ENCODE data around the gene PADI1.

Gene PADI1

DNA sequence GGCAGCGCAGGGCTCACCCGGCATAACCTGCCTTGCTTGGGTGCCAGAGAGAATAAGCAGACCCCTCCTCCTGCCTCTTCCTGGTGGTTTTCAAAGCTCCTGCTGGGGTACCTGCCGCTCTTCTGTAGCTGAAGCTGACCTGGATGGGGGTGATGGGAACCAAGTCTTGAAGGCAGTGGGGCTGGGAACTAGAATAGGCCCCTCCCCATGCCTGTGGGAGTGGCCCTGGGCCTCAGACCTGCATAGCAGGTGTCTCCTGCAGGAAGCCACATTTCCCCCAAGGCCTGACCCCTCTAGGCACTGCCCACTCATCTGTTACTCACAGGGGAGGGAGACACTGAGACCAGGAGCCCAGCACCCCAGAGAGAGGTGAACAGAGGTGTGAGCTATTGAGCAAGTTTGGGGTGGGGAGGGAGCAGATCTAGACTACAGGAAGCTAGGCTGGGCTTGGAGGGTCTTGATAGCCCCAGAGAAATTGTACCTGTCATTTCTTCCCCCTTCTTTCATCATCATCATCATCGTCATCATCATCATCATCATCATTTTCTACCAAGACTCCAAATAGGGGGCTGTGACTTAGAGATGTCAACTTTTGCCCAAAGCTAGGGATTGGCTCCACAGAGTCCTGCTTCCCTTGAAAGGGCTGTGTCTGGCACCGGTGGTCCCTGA, 10.1 kb downstream of the PADI1 start:
- no peak for DNase-seq (ENCODE audit: low read depth in 2 of 2, low spot score in 1 of 2)

DNA sequence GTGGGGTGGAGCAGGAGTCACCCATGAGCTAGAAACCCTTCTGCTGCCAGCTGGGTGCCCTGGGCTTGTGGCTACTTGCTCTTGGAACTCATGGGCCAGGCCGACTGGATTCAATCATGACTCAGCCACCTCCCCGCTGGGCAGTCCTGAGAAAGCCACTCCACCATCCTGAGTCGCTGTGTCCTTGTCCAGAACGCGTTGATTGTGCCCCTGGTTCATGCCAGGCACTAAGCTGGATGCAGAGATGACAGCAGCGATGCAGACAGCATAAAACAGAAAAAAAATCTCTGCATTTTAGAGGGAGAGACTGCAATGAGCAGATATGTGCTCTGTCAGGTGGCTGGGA, 10.6 kb downstream of the PADI1 start:
- no peak for DNase-seq (ENCODE audit: low read depth in 2 of 2, low spot score in 1 of 2)

DNA sequence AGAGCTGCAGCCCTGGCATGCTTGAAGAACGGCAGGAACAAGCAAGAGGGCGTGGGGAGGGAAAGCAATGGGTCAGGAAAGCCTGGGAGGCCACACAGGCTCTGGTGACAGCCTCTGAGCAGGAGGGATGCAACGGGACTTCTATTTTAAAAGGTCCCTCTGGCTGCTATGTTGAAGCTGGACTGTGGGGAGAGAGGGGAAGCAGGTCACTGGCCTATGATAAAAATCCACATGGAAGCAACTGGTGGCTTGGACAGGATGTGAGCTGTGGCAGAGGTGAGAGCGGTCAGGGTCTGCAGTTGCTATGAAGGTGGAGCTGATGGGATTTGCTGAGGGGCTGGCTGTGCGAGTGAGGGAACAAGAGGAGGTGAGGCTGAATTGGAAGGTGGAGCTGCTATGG, 11.2 kb downstream of the PADI1 start:
- no peak for DNase-seq (ENCODE audit: low read depth in 2 of 2, low spot score in 1 of 2)

DNA sequence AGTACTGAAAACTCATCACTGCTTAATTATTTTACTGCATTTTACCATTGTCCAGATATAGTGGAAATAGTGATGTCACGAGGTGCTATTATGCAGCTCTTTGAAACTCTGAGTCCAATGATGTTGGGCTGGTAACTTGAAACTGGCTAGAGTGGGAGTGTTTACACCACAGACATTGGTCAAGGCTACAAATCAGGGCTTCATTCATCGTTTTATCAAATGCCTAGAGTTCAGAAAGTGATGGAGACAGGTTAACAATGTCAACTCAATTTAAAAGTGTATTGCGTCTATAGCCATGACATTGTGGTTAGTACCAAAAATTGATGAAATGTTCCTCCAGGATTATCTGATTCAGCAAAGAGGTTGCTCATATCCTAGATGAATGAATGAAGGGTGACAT, 12.7 kb downstream of the PADI1 start:
- DNase-seq (ENCODE audit: low read depth in 2 of 2, low spot score in 1 of 2), result no peak

DNA sequence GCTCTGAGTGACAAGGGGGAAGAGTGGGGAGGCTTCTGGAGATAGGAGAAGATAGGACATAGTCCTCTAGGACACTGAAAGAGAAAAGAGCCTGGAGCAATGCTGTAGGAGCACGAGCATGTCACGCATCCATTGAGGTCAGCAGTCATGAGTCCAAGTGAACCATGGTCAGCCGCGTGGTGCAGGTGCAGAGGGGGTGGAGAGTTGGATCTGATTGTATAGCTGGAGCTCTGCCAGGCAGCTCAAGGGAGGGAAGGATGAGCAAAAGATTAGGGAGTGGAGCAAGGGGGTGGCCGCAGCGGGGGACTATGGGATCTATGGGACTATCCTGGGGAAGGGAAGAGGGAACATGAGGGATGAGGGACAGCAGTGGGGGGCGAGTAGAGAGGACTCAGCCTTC, 14.0 kb downstream of the PADI1 start:
- DNase-seq (ENCODE audit: low read depth in 2 of 2, low spot score in 1 of 2), result no peak

DNA sequence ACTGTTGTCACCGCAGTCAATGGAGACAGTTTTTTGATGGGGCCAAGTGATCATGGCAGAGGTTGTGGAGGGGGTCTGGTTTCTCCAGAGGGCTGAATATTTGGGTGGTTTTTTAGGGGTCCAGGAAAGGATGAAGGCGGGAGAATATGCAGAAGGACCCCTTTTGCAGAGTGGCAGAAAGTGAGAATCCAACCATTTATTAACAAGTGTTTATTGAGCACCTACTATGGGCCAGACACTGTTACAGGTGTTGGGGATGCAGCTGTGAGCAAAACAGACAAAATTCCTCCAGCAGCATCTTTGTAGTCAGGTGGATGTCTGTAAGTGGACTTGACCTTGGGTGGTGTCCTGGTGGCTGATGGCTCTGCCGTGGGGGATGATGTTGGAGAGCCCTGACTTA, 15.4 kb downstream of the PADI1 start:
- DNase-seq (ENCODE audit: low read depth in 2 of 2, low spot score in 1 of 2), result no peak

DNA sequence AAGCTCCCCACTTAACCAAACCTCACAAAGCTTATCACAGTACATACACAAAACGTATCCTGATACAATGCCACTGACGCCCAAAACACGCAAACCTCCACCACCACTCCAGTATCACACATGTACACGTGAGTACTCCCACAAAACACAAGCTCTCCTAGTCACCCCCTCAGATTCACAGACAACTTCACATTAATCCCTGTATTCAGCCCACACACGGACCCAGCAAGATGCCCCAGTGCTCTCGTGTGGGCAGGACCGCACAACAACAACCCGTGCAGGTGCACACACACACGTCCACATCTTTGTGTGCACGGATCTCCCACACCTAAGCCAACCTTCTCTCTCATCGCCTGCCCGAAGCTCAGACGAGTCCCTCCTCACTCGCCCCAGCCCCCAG, 17.6 kb downstream of the PADI1 start:
- no peak for DNase-seq (ENCODE audit: low read depth in 2 of 2, low spot score in 1 of 2)

DNA sequence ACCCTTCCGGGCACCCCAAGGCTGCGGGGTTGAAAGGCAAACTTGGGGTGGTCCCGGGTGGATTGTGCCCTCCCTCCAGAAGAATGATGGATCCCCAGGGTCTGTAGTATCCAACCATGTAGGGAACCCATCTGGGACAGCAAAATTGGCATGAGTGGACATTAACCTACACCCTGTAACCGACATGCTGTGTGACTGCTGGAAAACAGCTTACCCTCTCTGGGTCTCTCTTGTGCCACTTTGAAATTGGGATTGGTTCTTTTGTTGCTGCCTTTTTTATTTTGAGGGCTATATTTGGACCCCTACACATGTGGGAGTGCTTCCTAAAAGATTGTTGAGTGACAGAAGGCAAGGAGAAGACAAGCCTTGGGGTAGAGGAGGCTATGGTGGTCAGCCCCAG, 19.5 kb downstream of the PADI1 start:
- DNase-seq (ENCODE audit: low read depth in 2 of 2, low spot score in 1 of 2), result no peak

DNA sequence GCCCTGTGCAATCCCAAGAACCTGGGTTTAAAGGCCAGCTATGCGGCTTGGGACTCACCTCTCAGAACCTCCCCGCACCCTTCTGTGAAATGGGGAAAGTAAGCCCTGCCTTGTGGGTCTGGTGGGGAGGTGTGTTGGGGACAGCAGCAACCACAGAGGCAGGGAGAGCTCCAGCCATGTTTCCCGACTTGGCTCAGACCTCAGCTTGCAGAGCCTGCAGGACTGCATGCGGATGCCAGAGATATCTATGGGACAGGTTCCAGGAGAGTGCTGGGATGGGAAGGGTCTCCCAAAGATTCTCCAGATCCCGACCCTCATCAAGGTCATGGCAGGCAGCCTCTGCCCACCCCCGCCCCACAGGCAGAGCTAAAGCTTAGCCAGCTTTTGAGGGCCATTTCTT, 20.2 kb downstream of the PADI1 start:
- DNase-seq (ENCODE audit: low read depth in 2 of 2, low spot score in 1 of 2), result no peak

DNA sequence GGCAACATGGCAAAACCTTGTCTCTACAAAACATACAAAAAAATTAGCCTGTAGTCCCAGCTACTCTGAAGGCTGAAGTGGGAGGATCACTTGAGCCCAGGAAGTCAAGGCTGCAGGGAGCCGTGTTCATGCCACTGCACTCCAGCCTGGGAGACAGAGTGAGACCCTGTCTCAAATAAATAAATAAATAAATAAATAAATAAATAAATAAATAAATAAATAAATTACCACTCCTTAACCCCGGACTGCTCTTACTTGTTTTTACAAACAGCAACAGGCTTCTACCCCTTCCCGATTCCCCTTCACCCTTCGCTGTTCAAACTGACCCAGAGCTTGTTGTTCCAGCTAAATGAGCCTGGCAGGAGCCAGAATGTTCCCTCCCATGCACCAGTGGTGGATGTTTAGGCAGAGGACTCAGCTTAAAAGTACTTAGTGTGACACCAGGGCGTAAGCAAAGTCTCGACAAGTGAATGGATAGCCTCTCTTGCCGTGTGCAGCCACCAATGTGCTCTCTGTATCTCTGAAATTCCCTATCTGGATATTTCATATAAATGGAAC, 22.5 kb downstream of the PADI1 start:
- DNase-seq (ENCODE audit: low read depth in 2 of 2, low spot score in 1 of 2), result no peak

DNA sequence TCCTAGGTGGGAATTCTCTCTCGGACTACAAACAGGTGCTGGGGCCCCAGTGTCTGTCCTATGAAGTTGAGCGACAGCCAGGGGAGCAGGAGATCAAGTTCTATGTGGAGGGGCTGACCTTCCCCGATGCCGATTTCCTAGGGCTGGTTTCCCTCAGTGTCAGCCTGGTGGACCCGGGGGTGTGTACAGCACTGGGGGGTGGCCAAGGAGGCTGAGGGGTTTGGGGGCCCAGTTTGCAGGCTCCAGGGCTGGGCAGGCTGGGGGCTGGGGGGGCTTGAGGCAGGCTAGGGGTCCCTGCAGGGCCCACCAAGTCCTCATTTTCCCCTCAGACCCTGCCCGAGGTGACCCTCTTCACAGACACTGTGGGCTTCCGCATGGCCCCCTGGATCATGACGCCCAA, 23.7 kb downstream of the PADI1 start:
- DNase-seq (ENCODE audit: low read depth in 2 of 2, low spot score in 1 of 2), result no peak

DNA sequence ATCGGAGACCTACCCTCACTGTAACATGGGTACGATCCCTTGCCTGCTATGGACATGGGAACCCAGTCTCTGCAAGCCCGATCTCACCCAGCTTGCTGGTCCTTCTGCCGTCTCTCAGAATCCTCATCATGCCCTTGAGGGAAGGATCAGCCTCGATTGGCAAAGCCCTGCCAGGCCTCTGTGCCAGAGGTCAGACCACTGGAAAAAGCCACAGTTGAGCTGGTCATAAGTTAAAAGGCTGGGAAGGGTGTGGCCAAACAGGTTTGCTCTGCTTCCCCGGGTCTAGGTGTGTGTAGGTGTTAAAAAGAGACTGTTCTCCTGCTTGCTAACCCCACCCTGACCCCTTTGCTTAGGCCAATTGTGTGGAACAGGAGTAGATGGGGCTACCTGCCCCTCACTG, 24.5 kb downstream of the PADI1 start:
- no peak for DNase-seq (ENCODE audit: low read depth in 2 of 2, low spot score in 1 of 2)

DNA sequence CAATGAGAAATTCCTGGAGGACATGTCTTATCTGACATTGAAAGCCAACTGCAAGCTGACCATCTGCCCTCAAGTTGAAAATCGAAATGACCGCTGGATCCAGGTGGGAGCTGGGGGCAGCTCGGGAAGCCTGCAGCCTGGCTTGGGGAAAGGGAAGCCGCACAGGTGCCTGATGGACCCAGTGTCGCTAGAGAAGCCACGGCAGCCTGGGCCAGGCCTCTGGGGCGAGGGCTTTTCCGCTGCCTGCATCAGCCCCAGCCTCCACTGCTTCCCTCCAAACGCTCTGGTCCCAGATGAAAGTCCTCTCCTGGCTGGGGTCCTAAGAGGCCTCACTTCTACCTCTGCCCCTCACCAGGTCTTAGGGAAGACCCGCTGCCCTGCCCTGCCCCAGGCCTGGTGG, 25.2 kb downstream of the PADI1 start:
- no peak for DNase-seq (ENCODE audit: low read depth in 2 of 2, low spot score in 1 of 2)

DNA sequence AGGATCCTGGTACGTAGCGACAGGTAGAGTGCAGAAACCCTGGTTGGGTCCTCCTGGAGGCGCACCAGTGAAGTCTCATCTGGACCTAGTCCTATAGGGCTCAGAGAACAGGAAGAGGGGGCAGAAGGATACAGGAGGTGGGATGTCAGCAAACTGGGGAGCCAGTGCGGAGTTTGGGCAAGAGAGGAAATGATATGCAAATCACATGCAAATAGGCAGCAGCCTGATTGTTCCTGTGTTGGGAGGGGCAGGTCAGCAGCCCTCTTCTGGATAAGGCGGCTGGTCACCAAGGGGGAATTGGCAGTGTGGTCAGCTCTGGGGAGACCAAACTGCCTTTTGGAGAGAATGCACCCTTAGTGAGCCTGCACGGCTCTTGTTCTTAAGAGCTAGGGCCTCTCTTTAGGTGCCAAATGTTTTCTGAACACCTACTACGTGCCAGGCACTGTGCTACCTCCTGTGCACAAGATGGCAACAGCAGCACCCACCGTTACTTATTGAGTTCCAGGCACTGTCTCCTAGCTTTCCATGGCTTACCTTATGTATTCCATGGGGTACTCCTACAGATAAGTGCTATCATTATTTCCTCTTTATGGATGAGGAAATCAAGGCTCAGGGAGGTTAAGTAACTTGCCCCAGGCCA, 25.9 kb downstream of the PADI1 start:
- DNase-seq (ENCODE audit: low read depth in 2 of 2, low spot score in 1 of 2), result no peak

DNA sequence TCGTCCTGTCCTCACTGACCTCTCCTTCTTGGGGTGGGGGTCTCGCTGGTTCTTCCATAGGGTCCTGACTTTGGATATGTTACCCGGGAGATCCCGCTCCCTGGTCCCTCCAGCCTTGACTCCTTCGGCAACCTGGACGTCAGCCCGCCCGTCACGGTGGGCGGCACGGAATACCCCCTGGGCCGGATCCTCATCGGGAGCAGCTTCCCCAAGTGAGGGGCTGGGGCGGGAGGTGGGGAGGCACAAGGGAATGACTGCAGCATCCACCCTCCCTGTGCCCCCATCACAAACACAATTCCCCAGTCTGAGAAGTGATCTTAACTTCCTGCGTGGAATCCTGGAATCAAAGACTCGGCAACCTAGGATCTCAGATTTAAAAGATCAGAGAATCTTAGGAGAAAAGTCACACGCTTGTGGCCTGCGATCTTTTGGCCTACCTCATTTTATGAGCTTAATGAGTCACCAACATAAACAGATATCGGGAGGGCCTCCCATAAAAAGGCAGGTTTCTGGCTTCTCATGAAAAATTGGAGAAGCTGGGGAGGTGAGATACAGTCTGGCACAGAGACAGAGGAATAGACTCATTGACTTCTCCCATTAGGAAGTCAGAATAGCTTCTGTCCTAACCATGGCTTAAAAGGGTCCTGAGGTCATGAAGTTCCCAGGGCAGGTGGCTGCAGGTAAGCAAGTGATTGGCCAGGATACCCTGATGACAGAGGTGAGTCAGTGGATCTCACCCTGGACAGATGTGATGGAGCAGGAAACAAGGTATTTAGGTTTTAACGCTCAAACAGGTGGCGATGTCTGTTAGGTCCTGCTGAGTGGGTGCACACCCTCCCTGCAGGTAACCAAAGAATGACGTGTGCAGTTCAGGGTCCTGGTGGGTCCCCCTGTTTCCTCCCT, 28.1 kb downstream of the PADI1 start:
- no peak for DNase-seq (ENCODE audit: low read depth in 2 of 2, low spot score in 1 of 2)

DNA sequence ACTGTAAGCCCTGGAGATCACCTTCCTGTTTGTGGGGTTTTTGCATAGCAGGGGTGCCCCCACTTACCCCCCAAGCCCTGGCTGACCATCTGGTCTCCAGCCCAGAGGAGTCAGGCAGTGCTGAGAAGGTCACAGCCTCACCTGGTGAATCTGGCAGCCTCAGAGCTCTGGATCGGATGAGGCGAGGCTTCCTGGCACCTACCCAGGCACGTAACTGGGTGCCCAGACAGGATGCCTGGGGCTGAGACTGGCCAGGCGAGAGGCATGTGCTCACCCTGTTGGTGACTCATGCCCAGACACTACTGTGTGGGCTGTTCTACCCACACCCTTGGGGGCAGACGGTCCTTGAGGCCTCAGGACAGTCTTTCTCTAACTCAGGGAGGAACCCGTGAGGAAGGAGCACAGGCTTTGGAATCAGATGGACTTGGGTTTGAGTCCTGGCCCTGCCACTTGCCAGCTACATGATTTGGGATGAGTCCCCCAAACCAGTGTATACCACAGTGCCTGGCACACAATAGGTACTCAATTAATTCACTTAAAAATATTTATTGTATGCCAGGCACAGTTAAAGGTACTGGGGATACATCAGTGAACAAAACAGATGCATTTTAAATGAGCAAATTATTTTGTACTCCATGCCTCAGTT, 28.9 kb downstream of the PADI1 start:
- no peak for DNase-seq (ENCODE audit: low read depth in 2 of 2, low spot score in 1 of 2)

DNA sequence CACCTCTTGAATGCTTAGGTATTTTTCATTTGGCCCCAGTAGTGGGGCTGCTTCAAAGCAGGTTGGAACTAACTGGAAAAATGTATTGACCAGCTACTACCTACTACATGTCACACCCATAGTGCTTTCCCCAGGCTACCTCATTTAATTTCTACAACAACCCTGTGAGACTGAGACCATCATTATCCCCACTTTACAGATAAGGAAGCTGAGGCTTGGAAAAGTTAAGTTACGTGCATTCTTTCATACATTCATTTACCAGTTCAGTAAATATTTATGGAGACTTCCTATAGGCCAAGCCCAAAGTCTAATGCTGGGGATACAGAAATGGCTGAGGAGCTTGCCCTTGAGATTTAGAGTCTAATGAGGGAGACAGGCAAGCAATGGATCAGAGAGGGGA, 29.5 kb downstream of the PADI1 start:
- DNase-seq (ENCODE audit: low read depth in 2 of 2, low spot score in 1 of 2), result no peak

DNA sequence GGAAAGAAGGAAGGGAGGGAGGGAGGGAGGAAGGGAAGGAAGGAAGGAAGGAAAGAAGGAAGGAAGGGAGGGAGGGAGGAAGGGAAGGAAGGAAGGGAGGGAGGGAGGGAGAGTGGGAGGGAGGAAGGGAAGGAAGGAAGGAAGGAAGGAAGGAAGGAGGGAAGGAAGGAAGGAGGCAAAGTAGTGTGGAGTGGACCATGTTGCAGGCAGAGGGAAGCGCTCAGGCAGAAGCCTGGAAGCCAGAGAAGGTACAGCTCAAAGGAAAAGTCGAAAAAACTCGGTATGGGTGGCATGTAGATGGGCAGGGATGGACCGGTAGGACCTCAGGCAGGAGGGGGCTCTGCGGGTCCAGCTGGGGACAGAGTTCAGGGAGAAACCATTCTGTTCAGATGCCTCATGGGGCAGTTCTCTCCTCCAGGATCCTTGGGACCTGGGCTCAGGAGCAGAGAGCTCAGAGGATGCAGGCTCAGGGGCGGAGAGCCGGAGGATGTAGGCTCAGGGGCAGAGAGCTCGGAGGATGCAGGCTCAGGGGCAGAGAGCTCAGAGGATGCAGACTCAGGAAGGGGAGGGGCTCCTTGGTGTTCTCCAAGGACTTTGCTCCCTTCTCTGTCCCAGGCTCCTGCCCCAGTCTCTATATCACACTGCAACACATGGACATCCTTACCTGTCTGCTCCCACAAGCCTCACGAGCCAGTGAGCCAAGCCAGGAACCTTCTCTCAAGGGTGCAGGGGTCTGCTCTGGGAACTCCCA, 30.4 kb downstream of the PADI1 start:
- no peak for DNase-seq (ENCODE audit: low read depth in 2 of 2, low spot score in 1 of 2)

DNA sequence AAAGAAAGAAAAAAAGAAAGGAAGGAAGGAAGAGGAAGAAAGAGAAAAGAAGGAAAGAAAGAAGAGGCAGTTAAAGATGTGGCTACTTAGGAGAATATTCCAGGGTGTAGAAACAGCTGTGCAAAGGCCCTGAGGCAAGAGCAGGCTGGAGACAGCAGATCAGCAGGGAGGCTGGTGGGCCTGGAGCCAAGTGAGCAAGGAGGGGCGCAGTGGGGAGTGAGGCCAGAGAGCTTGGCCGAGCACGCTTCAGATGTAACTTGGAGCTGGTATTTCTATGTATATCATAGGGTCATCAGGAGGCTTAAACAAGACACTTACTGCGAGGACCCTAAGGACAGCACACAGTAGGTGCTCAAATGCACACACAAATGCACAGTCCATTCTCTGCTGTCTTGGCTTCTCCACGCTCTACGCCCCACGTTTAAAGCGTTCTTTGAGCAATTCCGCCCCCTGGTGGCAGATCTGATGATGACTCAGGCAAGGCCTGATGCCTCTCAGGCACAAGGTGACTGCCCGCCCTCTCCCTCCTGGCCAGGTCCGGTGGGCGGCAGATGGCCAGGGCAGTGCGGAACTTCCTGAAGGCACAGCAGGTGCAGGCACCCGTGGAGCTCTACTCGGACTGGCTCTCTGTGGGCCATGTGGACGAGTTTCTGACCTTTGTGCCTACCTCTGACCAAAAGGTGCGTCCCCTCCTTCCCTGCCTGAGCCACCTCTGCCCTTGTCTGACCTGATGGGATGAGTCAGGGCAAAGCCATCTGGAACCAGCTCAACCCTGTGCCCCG, 32.0 kb downstream of the PADI1 start:
- peak; percentile 66 to 94 for DNase-seq (ENCODE audit: low read depth in 2 of 2, low spot score in 1 of 2)

DNA sequence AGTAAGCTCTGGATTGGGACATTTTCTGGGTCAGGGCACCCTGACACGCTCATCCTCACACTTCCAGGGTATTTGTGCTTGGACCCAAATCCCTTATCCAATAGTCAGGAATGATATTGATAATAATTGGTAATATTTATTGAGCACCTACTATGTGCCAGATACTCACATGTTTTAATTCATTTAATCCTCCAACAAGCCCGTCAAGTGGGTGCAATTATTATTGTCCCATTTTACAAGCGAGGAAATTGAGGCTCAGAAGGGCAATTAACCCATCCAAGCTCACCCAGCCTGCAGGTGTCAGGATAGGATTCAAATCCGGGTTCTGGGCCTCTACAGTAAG, 32.6 kb downstream of the PADI1 start:
- no peak for DNase-seq (ENCODE audit: low read depth in 2 of 2, low spot score in 1 of 2)
